SU-DHL-6 (cell line): ENCODE measurements around the gene ERVW-1.
"Not testable (repeated sequence)": the region's sequence is repeated elsewhere in the genome, so short reads cannot be mapped to it uniquely, and the experiment has no call there.

Experiments
- H2AFZ ChIP-seq: fragments of 200-600 bp; sonication (generic); 2 replicates; pipeline ENCODE4 v1.6.1; 2014; ENCODE audit warnings: low read depth, mild to moderate bottlenecking, moderate library complexity, mixed read lengths, antibody characterized with exemption, low read length; ENCODE audit not compliant: severe bottlenecking
- H3F3A ChIP-seq: fragments of 200-600 bp; shearing (Covaris generic); 2 replicates; pipeline ENCODE4 v1.6.0; 2016; ENCODE audit warnings: antibody characterized with exemption, mild to moderate bottlenecking; ENCODE audit not compliant: insufficient read depth
- H3K27ac ChIP-seq: fragments of 200-600 bp; sonication (generic); 2 replicates; pipeline ENCODE4 v1.5.1; 2016; ENCODE audit warnings: low read depth, mild to moderate bottlenecking, low read length, moderate library complexity, mixed read lengths
- H3K27me3 ChIP-seq: fragments of 200-600 bp; sonication (generic), shearing (Covaris generic); 2 replicates; pipeline ENCODE4 v1.6.0; 2014; ENCODE audit warnings: mild to moderate bottlenecking, low read length
- H3K36me3 ChIP-seq: fragments of 200-600 bp; sonication (generic); 2 replicates; pipeline ENCODE4 v1.6.1; 2014; ENCODE audit warnings: mild to moderate bottlenecking, low read length, mixed read lengths
- H3K4me2 ChIP-seq: fragments of 300-600, 200-600 bp; shearing (Covaris generic), sonication (generic); 2 replicates; pipeline ENCODE4 v1.6.0; 2014; ENCODE audit warnings: low read length, low read depth, mild to moderate bottlenecking; ENCODE audit not compliant: poor library complexity, severe bottlenecking
- H3K4me3 ChIP-seq: fragments of 200-600 bp; sonication (generic); 2 replicates; pipeline ENCODE4 v1.5.1; 2014; ENCODE audit warnings: antibody characterized with exemption, low read length, mild to moderate bottlenecking, mixed read lengths; ENCODE audit not compliant: insufficient read depth, poor library complexity, severe bottlenecking
- H3K79me2 ChIP-seq: fragments of 200-600 bp; sonication (generic); 2 replicates; pipeline ENCODE4 v1.6.1; 2014; ENCODE audit warnings: mild to moderate bottlenecking, low read length, moderate library complexity; ENCODE audit not compliant: insufficient read depth
- H3K9ac ChIP-seq: fragments of 200-600 bp; sonication (generic); 2 replicates; pipeline ENCODE4 v1.7.0; 2014; ENCODE audit warnings: mild to moderate bottlenecking, low read length
- H3K9me2 ChIP-seq: fragments of 200-600 bp; sonication (generic); replicated peaks from 2 replicates; pipeline ENCODE4 v1.6.1; 2014; ENCODE audit warnings: low read length; ENCODE audit not compliant: insufficient read depth
- H3K9me3 ChIP-seq: fragments of 200-600 bp; sonication (generic); 2 replicates; pipeline ENCODE4 v1.6.1; 2014; ENCODE audit warnings: low read length, mixed read lengths; ENCODE audit not compliant: insufficient read depth
- H4K20me1 ChIP-seq: fragments of 200-600 bp; sonication (generic); 2 replicates; pipeline ENCODE4 v1.6.1; 2014; ENCODE audit warnings: low read depth, mild to moderate bottlenecking, antibody characterized with exemption, low read length, moderate library complexity, mixed read lengths
- CTCF ChIP-seq: fragments of 200-600 bp; sonication (generic); IDR thresholded peaks from one replicate; pipeline ENCODE4 v1.5.1; 2017; ENCODE audit warnings: antibody characterized with exemption, mild to moderate bottlenecking, low read length, moderate library complexity; ENCODE audit not compliant: insufficient read depth, poor library complexity, severe bottlenecking
- EZH2phosphoT487 ChIP-seq: fragments of 200-600 bp; sonication (generic), shearing (Covaris generic); conservative IDR thresholded peaks from 2 replicates; pipeline ENCODE4 v1.6.1; 2018; ENCODE audit warnings: mild to moderate bottlenecking, antibody characterized with exemption, low read length, moderate library complexity, mixed read lengths

The ERVW-1 gene

GRCh38 chr7:92477681-92478080 lies at the start of gene ERVW-1:
ERVW-1 (minus strand) TSS chr7:92477946; CDS start chr7:92470381, 7,565 bp downstream.
- H2AFZ ChIP-seq, H3K27me3 ChIP-seq, H3K4me2 ChIP-seq, H3K27ac ChIP-seq, H3K9ac ChIP-seq, H3K36me3 ChIP-seq, H3K9me3 ChIP-seq, H3K4me3 ChIP-seq, H4K20me1 ChIP-seq, H3K9me2 ChIP-seq, H3K79me2 ChIP-seq, H3F3A ChIP-seq: not testable (repeated sequence)

GRCh38 chr7:92523110-92523509 lies 45.4 kb upstream of the ERVW-1 start:
- TF ChIP-seq CTCF: no peak
- TF ChIP-seq EZH2phosphoT487: no peak
- no peak overlapping the region for H3K4me2 ChIP-seq
- no peak overlapping the region for H2AFZ ChIP-seq
- peaks cover 9% of the 10 kb centered on the region; the same call in 1 of the 2 replicates for H3K36me3 ChIP-seq
- H3K9me3 ChIP-seq: no peaks in the 10 kb centered on the region
- H3K79me2 ChIP-seq: peaks cover 54% of the 10 kb centered on the region
- no peaks in the 10 kb centered on the region for H3K27me3 ChIP-seq
- no peaks in the 10 kb centered on the region for H3K9me2 ChIP-seq
- H4K20me1 ChIP-seq: no peaks in the 10 kb centered on the region
- H3K4me3 ChIP-seq: no peak overlapping the region
- H3K9ac ChIP-seq: no peak overlapping the region
- H3F3A ChIP-seq: peaks cover 29% of the 10 kb centered on the region
- H3K27ac ChIP-seq: no peak overlapping the region

- no peak overlapping the region for H3K4me2 ChIP-seq
- H3K27me3 ChIP-seq: no peaks in the 10 kb centered on the region
- no peak for TF ChIP-seq EZH2phosphoT487
- TF ChIP-seq CTCF: no peak
- no peak overlapping the region for H3K9ac ChIP-seq
- H3K27ac ChIP-seq: no peak overlapping the region
- peaks cover 21% of the 10 kb centered on the region; the same call in 1 of the 2 replicates for H3K36me3 ChIP-seq
- H3F3A ChIP-seq: peaks cover 6% of the 10 kb centered on the region; the same call in 1 of the 2 replicates
- H2AFZ ChIP-seq: no peak overlapping the region
- no peaks in the 10 kb centered on the region for H3K9me3 ChIP-seq
- no peaks in the 10 kb centered on the region for H4K20me1 ChIP-seq
- H3K9me2 ChIP-seq: no peaks in the 10 kb centered on the region
- H3K4me3 ChIP-seq: no peak overlapping the region
- peaks cover 25% of the 10 kb centered on the region for H3K79me2 ChIP-seq
Observed at GRCh38 chr7:92520024-92520423, 42.3 kb upstream of the ERVW-1 start.

GRCh38 chr7:92517631-92518030 lies 39.9 kb upstream of the ERVW-1 start:
- H3K27ac ChIP-seq: no peak overlapping the region
- H4K20me1 ChIP-seq: no peaks in the 10 kb centered on the region
- H3K27me3 ChIP-seq: no peaks in the 10 kb centered on the region
- no peak overlapping the region for H3K9ac ChIP-seq
- no peak overlapping the region for H3K4me3 ChIP-seq
- H3F3A ChIP-seq: peaks cover 6% of the 10 kb centered on the region; the same call in 1 of the 2 replicates
- no peaks in the 10 kb centered on the region for H3K9me2 ChIP-seq
- H3K36me3 ChIP-seq: peaks cover 32% of the 10 kb centered on the region
- H3K79me2 ChIP-seq: peaks cover 9% of the 10 kb centered on the region; the same call in 1 of the 2 replicates
- no peak overlapping the region for H3K4me2 ChIP-seq
- no peak for TF ChIP-seq EZH2phosphoT487
- no peaks in the 10 kb centered on the region for H3K9me3 ChIP-seq
- H2AFZ ChIP-seq: no peak overlapping the region
